Measurements from ENCODE around the gene KSR1.

GRCh38 chr17:27530764-27531391 lies 74.6 kb downstream of the KSR1 start:
- TF ChIP-seq CTCF (IDR thresholded peaks at IDR 0.05; ENCODE audit: control extremely low read depth in 1 of 3, insufficient read depth in 1 of 3, low read depth in 1 of 3, low read length in 3 of 3) (no peak), SIX5 (IDR thresholded peaks at IDR 0.05; ENCODE audit: low read depth, low read length) (no peak), TAF1 (IDR thresholded peaks at IDR 0.05; ENCODE audit: low read depth, low read length) (no peak), SUZ12 (IDR thresholded peaks at IDR 0.05; ENCODE audit: low read length) (no peak), RAD21 (IDR thresholded peaks at IDR 0.05 in 1 of 2, conservative IDR thresholded peaks at IDR 0.05 in 1 of 2; ENCODE audit: low read depth in 2 of 2, low read length in 2 of 2) (no peak)

Data from H1 (cell line).